ENCODE results near the gene EXOC6B.

GRCh38 chr2:72630767-72631166, 195.1 kb downstream of the EXOC6B start:
- TF ChIP-seq, protein P1, sequence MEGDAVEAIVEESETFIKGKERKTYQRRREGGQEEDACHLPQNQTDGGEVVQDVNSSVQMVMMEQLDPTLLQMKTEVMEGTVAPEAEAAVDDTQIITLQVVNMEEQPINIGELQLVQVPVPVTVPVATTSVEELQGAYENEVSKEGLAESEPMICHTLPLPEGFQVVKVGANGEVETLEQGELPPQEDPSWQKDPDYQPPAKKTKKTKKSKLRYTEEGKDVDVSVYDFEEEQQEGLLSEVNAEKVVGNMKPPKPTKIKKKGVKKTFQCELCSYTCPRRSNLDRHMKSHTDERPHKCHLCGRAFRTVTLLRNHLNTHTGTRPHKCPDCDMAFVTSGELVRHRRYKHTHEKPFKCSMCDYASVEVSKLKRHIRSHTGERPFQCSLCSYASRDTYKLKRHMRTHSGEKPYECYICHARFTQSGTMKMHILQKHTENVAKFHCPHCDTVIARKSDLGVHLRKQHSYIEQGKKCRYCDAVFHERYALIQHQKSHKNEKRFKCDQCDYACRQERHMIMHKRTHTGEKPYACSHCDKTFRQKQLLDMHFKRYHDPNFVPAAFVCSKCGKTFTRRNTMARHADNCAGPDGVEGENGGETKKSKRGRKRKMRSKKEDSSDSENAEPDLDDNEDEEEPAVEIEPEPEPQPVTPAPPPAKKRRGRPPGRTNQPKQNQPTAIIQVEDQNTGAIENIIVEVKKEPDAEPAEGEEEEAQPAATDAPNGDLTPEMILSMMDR (IDR thresholded peaks at IDR 0.05 in 4 of 5, conservative IDR thresholded peaks at IDR 0.05 in 1 of 5), result no peak
- no peak for TF ChIP-seq POLR2A (IDR thresholded peaks at IDR 0.05)

Measured in gastrocnemius medialis (tissue), 4 donors.